HG02763 (cell line): ENCODE results near the gene NR2C1.

ENCODE experiments used
- ATAC-seq: cut with Tn5 transposase; IDR thresholded peaks from one replicate; pipeline ENCODE4 v1.9.1; 2021; ENCODE audit warnings: mild to moderate bottlenecking, moderate library complexity; ENCODE audit not compliant: unreplicated experiment

Gene NR2C1

DNA sequence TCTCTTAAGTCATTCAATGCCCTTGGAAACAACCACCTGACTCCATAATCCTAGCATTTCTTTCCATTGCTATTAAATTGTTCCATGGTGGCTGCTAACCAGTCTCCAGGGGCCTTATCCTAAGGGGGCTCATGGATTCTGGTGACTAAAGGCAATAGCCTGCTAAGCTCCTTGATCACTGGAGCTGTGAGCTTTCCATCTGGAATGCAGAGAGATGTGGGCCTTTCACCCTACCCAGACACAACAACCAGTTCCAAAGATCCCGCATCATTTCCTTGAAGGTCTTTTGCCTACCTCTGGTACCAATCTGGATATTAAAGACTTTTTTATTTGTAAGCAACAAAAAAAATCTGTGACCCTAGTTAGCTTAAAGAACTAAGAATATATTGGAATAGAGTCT lies 102.9 kb downstream of the NR2C1 start:
- no peak for ATAC-seq
